ENCODE measurements around the gene LRRC42.

DNA sequence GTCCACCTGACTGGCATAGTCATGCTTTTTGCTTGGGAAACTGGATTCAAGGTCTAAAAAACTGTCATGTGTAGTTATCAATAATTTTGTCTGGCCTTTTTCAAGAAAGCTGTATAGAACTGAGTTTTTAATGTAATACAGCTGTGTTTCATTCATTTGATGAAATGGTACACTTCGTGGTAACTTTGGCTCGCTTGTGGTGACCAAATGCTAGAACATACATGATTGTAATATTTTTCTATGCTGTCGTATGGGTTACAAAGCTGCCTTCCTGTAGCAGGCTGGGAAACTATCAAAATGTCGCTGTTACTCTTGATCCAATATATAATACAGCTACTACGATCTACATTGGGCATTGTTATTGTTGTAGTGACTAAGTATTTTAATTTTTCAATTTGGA, 2.1 kb downstream of the LRRC42 start:
- TF ChIP-seq, protein P1, sequence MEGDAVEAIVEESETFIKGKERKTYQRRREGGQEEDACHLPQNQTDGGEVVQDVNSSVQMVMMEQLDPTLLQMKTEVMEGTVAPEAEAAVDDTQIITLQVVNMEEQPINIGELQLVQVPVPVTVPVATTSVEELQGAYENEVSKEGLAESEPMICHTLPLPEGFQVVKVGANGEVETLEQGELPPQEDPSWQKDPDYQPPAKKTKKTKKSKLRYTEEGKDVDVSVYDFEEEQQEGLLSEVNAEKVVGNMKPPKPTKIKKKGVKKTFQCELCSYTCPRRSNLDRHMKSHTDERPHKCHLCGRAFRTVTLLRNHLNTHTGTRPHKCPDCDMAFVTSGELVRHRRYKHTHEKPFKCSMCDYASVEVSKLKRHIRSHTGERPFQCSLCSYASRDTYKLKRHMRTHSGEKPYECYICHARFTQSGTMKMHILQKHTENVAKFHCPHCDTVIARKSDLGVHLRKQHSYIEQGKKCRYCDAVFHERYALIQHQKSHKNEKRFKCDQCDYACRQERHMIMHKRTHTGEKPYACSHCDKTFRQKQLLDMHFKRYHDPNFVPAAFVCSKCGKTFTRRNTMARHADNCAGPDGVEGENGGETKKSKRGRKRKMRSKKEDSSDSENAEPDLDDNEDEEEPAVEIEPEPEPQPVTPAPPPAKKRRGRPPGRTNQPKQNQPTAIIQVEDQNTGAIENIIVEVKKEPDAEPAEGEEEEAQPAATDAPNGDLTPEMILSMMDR (IDR thresholded peaks at IDR 0.05), result no peak
- TF ChIP-seq POLR2A (IDR thresholded peaks at IDR 0.05), result no peak
